Kidney glomerular epithelial cell (primary cell): Measurements from ENCODE around the gene LEPROT.

Experiments
- DNase-seq: peaks from one replicate; lab custom pipeline; 2025; lab: John Stamatoyannopoulos, UW

The LEPROT gene

DNA sequence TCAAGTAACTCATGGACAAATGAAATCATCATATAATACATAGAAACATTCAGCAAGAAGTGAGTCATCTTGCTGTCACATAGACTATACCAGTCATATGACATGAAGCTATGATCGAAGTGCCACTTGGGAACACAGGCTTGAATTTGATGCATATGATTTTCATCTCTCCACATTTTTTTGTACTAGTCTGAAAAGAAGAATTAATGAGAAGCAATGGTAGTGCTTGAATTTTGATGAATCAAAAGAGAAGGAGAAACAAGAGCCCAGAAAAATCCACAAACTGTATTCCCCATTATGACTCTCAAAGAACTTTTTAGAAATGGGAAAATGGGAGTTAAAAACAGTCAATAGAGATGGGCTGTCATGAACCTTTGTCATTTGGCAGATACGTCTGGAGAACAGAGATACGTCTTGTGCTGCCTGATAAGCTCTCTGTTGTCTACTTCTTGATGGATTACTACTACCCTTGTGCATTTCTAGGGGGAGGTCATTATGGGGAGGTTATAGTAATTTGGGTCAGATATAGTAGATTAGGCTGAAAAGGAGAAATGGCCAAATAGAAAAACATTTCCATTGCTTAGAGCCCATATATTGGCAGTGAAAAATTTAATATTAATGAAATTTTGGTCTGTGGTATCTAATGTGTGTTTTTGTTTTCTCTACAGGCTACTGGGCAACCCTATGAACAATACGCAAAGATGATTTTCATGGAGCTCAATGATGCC is 8.0 kb upstream of the LEPROT start:
- no peak for DNase-seq

DNA sequence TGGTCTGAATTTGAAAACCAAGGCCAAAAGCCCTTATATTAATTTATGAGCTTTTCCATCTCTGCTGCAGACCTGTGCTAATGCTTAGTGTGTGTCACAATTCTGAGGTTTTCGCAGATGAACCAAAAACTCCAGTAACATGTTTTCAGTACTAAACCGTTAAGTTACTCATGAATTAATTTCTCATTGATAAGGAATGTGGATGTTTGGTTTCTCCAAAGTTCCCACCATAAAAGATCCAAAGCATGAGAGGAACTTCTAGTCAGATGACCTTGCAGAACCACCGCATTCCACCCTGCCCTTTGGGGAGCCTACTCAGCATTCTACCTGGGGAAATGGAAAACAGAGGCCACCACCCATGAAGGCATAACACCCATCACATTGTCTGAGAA is 7.5 kb upstream of the LEPROT start:
- DNase-seq: peak; percentile 97

DNA sequence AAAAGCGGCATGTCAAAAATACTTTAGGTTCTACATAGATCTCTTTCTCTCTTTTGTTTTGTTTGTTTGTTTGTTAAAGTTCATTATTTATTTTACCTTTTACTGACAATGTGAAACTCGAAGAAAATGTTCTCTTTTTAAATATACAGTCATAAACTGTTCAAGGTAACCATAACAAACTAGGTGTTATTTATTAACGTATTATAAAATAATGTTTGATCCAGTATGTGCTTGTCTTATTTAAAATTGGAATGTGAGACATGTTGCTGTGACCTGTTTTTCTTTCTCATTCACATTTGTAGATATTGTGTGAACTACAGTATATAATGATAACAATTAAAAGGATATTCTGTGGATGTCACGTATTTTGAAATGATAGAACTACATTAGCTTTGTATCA is 5.9 kb upstream of the LEPROT start:
- peak; percentile 44 for DNase-seq

DNA sequence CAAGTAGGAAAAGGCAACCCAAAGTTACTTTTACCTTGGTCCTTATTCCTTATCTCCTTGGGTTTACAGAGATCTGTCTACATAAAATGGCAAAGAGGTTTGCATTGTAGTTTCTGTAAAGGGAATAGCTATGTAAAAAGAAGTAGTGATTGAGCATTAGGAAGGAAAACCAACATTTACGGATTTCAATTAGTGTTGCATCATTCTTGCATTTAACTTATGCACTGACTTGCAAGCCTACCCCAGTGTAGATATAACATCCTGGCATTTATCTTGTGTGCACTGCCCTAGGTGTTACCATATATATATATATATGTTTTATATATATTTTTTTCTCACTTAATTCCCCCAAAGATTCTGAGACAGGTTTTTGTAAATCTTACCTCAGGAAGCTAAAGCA is 3.7 kb upstream of the LEPROT start:
- no peak for DNase-seq

DNA sequence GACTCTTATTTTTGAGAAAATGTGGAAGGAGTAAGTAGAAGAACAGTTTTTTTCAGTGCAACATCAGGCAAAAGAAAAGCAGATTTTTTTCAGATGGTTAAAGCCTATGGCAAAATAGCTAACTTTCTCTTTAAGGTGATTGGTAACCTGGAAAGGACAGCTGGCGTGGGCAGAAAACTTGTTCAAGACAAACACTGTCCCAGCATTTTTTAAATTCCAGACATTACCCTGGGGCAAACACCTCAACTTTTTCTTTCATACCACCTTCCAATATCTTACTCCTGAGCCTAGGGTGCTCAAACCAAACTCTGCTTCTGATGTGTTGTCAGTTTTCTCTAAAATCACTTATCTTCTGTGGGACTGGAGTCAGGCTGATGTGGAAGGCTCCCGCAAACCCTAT is 2.7 kb upstream of the LEPROT start:
- DNase-seq: peak; percentile 71

DNA sequence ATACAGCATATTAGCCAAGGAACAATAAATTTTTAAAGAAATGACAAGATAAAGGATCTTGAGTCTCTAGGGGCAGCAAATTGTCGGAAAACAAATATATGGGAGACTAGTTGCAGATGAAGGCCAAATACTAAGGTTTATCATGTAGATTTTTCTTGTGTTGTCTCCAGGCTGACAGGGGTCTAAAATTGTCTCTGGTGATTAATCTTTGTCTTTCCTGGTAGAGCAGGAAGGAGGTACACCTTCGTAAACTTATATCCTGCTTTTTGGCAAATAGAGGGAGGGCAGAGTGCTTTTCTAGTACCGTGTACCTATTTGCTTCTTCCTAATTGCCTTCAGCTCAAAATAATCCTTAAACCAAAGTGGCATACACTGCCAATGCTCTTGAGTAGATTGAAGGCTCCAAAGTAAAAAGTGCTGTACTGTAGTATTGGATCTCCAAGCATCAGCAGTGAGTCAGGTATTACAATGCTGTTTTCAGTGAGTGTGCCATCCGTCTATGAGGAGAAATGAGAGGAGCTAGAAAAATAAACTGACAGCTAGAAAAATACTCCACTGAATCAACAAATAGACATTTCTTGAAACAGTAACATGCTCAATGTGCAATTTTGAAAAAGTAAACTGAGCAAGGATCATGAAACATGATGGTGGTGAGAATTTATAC is 1.8 kb upstream of the LEPROT start:
- peak; percentile 56 for DNase-seq

DNA sequence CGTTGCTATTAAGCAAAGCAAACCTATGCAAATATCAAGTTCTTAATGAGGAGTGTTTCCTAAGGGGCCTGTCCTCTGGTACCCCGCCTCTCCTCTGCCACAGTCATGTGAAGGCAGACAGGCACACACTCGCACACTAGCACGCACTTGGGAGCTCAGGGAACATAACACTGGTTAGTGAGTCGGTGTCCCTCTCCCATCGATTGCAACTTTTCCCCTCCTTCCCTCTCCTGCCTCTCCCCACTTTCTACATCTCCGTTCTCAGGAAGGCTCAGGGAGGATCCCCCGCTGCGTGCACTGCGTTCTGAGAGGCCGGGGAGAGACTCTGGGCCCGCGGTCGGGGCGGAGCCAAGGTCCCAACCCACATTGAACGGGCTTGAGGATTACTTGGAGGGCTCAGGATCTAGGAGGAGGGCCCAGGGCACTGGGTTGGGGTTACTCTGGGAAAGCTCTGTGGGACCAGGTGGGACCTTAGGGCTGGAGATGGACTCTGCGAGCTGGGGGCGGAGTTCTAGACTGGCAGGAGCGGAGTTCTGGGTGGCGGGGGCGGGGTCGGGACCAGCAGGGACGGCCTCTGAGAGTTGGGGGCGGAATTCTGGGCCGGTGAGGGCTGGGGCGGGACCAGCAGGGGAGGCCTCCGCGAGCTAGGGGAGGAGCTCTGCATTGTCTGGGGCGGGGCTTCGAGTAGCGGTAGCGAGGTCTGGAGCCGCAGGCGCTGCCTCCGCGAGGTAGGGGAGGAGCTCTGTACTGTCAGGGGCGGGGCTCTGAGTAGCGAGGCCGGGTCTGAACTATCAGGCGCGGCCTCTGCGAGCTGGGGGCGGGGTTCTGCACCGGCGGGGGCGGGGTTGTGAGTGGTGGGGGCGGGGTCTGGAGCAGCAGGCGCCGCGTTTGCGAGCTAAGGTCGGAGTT is 533 bp upstream of the LEPROT start:
- peak; percentile 98 for DNase-seq

DNA sequence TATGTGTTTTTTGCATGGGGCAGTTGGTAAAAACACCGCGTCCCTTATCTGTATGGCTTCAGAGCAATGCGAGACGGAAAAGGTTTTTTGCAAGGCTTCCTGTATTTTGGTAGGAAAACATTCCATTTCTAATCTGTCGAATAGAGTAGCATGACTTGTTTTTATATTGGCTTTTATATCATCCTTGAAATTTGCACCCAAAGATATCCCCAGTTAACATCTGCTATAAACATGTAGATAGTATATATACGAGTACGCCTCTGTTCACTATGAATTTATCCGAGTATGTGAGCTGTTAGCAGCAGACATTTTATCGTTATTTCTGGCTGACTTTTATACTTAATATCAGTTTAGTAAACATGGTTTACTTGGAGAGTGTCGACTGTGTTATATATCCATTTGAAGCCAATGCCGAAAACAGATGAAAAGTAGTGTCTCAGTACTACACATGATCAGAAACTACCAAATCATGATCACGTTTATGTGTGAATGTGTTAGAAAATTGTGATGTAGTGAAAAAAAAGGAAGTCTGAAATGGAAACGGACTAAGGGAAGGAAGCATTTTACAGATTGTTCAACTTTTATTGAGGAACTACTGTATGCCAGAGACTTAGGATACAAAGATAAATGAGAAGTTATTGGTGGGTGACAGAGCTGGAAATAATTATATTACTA is 1.0 kb downstream of the LEPROT start:
- no peak for DNase-seq

DNA sequence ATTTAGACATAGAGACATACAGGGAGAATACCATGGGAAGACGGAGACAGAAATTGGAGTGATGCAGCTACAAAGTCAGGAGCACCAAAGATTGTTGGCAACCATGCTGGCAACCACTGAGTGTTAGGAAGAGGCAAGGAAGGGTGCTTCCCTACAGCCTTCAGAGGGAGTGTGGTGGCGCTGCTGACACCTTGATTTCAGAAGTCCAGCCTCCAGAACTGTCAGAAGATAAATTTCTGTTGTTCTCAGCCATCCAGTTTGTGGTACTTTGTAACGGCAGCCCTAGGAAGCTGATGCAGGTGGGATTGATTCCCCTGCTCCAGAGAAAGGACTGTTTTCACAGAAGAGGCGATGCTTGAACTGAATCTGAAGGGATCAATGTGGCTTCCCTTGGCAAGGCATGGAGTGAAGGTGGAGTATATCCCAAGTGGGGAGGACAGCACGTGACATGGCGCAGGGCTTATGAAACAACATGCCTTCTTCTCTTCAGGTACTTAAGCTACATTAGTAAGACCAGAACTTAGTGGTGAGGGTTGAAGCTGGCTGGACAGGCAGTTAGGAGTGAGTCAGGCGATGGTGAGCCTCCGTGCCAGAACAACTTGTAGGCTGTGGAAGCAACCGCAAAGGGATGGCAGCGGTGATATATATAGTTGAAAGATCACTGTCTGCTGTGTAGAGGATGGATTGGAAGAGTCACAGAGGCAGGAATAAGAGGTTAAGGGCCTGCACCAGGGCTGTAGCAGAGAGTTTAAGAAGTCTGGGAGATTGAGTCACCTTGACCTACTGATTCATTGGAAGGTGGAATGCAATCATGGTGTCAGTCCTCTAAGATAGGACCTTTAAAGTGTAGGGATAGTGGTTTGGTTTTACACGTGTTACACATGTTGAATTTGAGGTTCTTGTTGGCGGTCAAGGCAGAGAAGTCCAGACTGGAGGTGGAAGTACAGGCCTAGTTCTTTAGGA is 2.1 kb downstream of the LEPROT start:
- peak; percentile 56 for DNase-seq

DNA sequence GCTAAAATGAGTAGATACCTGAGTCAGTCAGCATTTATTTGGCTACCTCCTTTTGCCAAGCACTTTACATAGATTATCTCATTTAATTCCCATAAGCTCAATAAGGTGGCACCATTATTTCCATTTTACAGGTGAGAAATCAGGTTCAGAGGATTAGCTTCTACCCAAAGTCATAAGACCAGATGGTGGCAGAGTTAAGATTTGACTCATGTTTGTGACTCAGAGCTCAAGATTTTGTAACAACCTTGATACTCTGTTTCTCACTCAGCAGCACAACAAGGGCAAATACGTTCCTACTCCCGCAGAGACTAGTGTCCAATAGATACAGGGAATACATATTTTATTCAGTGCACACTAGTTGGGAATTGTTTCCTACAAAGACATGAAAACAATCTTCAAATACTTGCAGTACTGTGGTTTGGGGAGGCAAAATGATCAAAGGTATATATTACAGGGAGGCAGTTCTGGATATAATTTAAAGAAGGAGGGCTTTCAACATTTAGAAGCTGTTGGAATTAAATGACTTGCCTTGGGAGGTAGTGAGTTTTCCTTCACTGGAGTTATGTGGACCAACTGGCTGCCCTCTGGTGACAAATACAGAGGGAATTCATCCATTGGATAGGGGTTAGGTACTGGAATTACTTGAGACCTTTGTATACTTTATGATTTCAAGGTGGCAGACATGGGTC is 3.6 kb downstream of the LEPROT start:
- peak; percentile 88 for DNase-seq

DNA sequence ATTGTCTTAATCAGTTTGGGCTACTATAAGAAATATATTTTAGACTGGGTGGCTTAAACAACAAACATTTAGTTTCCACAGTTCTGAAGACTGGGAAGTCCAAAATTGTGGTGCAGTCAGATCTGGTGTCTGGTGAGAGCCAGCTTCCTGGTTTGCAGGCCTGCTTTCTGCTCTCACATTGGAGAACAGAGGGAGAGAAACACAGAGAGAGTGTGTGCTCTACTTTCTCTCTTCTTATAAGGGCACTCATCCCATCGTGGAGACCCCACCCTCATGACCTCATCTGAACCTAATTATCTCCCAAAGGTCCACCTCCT is 4.1 kb downstream of the LEPROT start:
- no peak for DNase-seq

DNA sequence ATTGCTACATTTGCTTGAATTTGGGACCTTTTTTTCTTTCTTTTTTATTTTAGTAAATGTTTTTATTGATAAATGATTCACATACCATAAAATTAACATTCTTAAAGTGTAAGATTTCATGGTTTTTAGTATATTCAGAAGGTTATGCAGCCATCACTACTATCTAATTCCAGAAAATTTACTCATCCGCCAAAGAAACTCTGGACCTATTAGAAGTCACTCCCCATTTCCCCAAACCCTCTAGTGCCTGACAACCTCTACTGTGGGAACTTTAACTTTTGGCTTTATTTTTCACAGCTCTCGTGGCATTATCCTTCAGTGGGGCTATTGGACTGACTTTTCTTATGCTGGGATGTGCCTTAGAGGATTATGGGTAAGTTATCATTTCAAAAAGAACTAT is 4.5 kb downstream of the LEPROT start:
- no peak for DNase-seq

DNA sequence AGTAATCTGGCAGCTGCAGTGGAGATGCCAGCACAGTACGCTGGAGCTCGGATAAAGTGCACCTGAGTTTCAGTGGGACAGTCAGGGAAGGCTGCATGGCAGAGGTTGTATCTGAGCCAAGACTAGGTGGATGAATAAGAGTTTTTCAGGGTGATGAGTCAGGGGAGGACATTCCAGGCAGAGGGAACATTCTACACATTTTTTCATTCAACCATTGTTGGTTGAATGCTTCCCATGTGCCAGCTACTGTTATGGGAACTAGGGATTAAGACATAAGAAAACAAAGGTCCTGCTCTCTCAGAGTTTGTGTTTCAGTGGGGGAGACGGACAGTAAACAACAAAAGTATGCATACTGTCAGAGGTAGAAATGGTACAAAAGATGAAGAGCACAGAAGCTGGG is 5.2 kb downstream of the LEPROT start:
- peak; percentile 98 for DNase-seq

DNA sequence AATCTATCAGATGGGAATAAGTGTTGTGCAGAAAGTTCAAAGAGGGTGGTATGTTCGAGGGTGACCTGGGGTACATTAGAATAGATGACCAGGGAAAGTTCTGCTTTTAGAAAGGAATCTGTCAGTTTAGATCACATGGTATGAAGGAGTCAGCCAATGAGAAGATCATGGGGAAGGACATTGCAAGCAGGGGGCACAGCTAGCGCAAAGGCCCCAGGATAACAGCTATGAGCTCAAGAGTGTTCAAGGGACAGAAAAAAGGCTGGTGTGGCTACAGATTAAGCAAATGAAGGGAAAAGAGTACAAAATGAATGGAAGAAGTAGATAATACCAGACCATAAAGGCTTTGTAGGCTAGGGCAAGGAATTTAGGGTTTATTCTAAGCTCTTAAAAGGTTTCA is 8.6 kb downstream of the LEPROT start:
- no peak for DNase-seq

DNA sequence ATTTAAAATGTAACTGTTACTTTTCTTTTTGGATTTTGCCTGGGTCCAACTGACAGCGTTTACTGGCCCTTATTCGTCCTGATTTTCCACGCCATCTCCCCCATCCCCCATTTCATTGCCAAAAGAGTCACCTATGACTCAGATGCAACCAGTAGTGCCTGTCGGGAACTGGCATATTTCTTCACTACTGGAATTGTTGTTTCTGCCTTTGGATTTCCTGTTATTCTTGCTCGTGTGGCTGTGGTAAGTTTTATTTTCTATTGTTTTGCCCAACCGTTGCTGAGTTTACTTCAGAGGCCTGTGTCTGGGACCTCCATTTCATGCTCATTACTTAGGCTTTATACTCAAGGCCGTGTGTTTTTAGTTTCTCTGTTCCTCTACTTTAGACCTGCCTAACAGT is 9.3 kb downstream of the LEPROT start:
- DNase-seq: peak; percentile 92

DNA sequence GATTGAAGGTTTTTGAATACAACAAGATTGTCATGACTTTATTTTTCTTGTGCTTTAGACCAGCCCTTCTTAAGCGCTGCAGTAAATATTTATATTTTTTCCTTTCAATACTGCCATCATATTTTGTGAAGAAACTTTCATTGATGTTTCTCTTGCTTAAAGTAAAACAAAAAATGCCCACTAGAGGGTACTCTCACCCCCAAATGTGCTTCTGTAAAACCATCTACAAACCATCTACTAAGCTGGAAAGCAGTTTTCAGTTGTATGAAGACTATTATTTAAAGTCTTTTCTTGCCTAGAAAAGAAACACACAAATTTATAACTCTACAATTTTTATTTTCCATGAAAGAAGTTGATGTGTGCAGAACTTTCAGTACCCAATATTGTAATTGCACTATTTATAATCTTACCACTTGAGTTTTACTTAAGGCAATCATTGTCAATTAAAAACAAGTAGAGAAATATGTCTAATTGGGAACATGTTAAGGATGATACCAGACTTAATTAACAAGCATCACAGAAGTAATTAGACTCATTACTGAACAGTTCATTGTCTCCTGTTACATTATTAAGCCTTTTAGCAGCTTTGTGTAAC is 10.7 kb downstream of the LEPROT start:
- DNase-seq: peak; percentile 47

DNA sequence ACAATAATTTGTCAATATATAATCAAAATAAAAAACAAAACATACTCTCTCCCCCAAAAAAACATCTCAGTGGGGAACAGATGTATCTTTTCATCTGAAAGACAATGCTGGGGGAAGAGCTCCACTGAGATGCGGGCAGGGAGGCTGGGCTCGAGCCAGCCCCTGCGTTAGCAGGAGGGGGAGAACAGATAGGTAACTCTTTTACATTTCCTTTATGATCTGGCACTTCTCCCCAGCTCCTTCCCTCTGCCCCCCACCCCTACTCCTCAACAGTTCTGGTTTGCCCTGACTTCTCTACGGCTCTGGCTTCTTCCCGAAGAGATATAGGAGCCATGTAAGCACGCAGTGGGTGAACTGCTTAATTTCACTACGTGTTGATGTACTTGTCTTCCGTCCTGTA is 12.4 kb downstream of the LEPROT start:
- DNase-seq: no peak

DNA sequence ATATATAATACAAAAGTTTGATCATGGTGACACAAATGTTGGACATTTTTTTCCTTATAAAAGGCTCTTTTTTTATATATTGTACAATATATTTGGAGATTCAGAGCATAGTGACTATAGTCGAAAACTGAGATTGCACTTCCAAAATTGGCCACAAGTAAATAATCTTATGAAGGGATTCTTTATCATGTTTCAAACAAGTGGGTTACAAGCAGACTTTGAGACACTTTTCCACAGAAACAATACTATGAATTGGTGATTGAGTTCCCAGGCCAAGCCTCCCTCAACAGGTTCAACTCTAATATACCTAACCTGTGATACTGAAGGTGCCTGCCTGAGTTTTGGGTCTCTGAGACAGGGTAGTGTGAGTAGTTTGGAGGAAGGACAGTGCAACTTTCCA is 13.8 kb downstream of the LEPROT start:
- no peak for DNase-seq

DNA sequence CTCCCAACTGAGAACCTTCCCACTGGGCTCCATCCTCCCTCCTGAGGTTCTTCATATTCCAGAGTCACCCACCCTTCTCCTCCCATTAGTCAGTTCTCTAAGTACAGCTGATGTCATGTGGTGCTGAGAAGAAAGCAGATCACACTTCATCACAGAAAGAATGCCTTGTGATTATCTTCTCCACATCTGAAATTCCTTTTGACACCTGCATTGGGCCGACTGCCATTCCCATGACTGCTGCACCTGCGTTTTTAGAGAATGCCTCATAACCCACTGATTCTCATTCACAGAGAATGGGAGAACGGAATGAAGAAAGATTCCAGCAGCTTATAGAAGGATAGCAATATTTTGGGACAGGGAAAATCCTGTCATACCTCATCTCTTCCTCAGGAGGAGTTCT is 14.3 kb downstream of the LEPROT start:
- DNase-seq: no peak

DNA sequence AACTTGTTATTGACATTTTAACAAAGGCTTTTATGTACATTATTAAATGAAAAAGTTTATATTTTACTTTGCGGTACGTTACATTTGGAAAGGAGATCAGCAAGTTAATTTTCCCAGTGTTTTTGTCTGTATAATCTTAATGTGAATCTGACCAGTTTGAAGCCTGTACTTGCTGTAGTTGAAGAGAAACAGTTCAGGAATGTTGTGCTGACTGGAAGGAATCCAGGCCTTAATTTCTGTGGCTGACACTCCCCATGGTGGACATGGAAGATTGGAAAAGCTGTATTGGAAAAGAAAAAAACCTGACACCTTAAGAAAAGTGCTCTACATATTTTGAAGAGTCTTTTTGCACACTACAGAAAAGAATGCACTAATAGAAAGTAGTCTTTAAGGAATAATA is 15.5 kb downstream of the LEPROT start:
- peak; percentile 17 for DNase-seq
